Measurements from ENCODE around the gene C20orf204. TPM values are rescaled to one million over a fixed set of nuclear protein-coding genes. Genes with fewer than 3 reads are reported as not detected.

The C20orf204 gene
- total RNA-seq, 4 donors from 2014 or later = 0.40 to 1.6 (median 0.58) TPM; not detected in 1

DNA sequence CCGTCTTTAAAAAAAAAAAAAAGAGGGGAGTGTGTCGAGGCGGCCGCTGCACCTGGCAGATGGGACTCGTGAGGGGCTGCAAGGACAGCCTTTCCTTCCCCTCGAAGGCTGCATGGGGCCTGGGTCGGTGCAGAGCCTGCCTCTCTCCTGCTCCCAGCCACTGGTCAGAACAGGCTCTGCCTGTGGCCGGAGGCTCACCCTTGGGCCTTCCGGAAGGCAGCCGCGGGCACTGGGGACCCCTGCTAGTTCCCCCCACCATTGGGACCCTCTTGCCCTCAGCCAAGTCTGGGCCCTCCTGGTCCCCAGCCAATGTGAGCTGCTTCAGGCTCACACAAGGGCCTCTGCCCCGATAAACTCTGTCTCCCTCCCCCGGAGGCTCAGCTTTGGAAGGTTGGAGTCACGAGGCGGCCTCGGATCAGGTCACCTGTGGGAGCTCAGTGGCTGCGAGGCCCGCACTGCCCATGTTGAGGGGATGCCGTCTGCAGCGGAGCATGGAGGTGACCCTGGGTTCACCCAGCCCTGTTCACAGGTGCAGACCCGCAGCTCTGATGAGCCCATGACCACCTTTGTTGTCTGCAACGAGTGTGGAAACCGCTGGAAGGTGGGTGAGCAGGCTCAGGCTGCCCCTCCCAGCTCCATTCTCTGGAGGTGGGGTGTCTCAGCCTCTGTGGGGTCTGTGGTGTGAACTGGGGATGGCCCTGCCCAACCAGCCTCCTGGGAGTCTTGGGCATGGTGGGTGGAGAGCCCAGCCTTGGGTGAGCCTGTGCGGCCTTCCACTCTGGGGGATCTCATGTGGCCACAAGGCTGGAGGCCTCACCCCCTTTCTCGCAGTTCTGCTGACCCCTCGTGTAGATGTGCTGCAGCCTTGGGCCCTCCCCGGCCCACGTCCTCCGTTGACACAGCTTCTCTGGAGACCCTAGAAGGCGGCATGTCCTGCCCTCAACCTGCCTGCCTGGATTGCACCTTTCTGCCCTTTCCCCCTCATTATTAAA is 35.7 kb downstream of the C20orf204 start:
- no peak overlapping the region for H3K27ac ChIP-seq
- H3K27me3 ChIP-seq = no peaks in the 10 kb centered on the region
- ATAC-seq = no peak
- TF ChIP-seq, protein P1, sequence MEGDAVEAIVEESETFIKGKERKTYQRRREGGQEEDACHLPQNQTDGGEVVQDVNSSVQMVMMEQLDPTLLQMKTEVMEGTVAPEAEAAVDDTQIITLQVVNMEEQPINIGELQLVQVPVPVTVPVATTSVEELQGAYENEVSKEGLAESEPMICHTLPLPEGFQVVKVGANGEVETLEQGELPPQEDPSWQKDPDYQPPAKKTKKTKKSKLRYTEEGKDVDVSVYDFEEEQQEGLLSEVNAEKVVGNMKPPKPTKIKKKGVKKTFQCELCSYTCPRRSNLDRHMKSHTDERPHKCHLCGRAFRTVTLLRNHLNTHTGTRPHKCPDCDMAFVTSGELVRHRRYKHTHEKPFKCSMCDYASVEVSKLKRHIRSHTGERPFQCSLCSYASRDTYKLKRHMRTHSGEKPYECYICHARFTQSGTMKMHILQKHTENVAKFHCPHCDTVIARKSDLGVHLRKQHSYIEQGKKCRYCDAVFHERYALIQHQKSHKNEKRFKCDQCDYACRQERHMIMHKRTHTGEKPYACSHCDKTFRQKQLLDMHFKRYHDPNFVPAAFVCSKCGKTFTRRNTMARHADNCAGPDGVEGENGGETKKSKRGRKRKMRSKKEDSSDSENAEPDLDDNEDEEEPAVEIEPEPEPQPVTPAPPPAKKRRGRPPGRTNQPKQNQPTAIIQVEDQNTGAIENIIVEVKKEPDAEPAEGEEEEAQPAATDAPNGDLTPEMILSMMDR (IDR thresholded peaks at IDR 0.05) = no peak
- peaks cover 0 to 61% of the 10 kb centered on the region in 2 donors for H3K36me3 ChIP-seq
- no peak overlapping the region for H3K4me3 ChIP-seq
- peaks cover 0 to 6% (median 0%) of the 10 kb centered on the region in 3 donors for H3K4me1 ChIP-seq
- WGBS, 2 donors (ENCODE audit: low coverage in 1 of 2) = 78 to 80% methylated on average over 10 to 15 of the region's 30 CpGs
- H3K9me3 ChIP-seq = no peaks in the 10 kb centered on the region

DNA sequence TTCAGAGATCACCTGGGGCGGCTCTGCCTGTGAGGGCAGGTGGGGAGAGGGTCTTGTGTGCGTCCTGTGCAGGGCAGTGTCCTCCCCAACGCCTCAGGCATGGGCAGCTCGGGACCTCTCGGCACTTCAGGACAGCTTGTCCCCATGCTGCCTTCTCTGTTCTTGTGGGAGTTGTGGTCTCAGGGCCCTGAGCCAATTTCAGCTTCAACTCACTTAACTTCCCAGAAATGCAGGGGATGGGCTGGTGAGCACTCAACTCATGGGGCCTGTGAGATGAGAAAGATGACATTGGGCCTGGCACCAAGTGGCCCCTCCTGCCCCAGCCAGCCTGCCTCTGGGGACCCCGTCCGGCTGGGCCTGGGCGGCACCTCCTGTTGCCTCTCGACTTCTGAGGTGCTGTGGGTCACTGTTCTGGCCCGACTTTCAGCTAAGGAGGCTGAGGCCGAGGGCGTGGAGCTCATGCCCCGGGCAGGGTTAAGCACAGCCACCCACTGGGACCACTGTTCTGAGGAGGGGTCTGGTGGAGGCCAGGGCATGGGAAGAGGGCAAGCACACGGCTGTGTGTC is 36.6 kb downstream of the C20orf204 start:
- no CpG with 5 or more reads among the region's 14 CpGs for WGBS, 2 donors (ENCODE audit: low coverage in 1 of 2)
- Histone ChIP-seq H3K4me1 (peaks cover 0 to 6% (median 0%) of the 10 kb centered on the region in 3 donors), H3K9me3 (no peaks in the 10 kb centered on the region), H3K36me3 (peaks cover 0 to 61% of the 10 kb centered on the region in 2 donors), H3K27me3 (no peaks in the 10 kb centered on the region), H3K4me3 (no peak overlapping the region), H3K27ac (no peak overlapping the region)
- no peak for ATAC-seq
- TF ChIP-seq, protein P1 (IDR thresholded peaks at IDR 0.05) = no peak
- TF ChIP-seq POLR2A (IDR thresholded peaks at IDR 0.05) (no peak), POLR2AphosphoS5 (IDR thresholded peaks at IDR 0.05) (no peak), EP300 (IDR thresholded peaks at IDR 0.05) (no peak)

DNA sequence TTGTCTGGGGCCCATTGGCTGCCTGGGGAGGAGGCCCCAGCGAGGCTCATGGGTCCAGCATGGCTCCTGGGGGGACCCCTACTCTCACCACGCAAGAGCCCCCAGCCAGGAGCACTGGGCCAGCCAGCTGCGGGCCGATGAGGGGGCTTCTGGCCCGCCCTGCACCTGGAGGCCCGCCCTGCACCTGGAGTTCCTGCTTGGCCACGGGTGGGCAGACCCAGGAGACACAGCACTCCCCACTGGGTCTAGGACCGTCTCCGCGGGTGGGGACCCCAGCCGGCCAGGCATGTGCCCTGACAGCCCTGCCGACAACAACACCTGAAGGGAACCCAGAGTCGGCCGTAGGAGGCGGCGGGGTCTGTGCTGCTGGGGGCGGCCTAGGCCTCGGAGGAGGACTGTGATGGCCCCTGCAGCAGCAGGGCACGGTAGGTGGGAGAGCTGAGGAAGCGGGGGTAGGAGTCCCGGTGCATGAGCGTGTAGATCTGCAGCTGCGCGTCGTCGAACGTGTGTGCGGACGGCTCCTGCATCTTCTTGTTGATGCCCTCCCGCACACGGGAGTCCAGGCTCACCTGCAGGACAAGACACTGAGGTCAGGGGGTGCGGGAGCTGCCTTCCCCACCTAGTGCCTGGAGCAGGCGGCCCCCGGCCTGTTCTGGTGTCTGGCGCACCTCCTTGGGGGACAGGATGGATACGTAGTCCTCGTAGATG is 37.6 kb downstream of the C20orf204 start:
- H3K36me3 ChIP-seq = peaks cover 0 to 56% of the 10 kb centered on the region in 2 donors
- H3K9me3 ChIP-seq = no peaks in the 10 kb centered on the region
- no peak for ATAC-seq
- 80% methylated on average over 1 of the region's 37 CpGs; no CpG with 5 or more reads in 1 of the 2 donors for WGBS, 2 donors (ENCODE audit: low coverage in 1 of 2)
- no peaks in the 10 kb centered on the region for H3K27me3 ChIP-seq
- no peak overlapping the region for H3K27ac ChIP-seq
- H3K4me3 ChIP-seq = no peak overlapping the region
- H3K4me1 ChIP-seq = peaks cover 0 to 12% (median 8%) of the 10 kb centered on the region in 3 donors
- TF ChIP-seq POLR2AphosphoS5 (IDR thresholded peaks at IDR 0.05) (no peak), EP300 (IDR thresholded peaks at IDR 0.05) (no peak), POLR2A (IDR thresholded peaks at IDR 0.05) (no peak)
- TF ChIP-seq, protein P1 (IDR thresholded peaks at IDR 0.05) = no peak

DNA sequence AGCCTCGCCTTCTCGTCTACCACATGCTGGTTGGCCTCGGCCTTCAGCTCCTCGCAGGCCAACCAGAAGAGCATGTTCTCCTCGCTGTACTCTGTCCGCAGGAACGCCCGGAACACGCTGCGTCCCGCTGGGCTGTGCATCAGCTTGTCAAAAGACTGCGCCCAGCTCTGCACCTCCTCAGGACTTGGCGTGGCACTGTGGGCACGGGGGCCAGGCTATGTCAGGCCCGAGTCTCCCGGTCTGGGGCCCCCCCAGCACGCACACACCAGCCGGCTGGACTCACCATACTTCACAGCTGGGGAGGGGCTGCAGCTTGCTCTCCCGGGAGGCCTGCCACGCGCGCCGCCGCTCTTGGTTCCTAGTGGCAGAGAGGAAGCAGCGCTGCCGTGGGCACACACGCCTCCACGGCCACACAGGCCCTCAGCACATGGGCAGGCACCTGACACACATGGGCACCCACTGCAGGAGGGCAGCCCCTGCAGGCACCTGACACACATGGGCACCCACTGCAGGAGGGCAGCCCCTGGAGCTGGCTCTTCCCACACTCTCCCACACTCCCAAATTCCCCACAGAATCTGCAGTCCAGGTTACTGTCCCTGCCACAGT is 38.3 kb downstream of the C20orf204 start:
- Histone ChIP-seq H3K27me3 (no peaks in the 10 kb centered on the region), H3K4me1 (peaks cover 0 to 19% (median 14%) of the 10 kb centered on the region in 3 donors), H3K27ac (no peak overlapping the region), H3K36me3 (peaks cover 0 to 56% of the 10 kb centered on the region in 2 donors), H3K4me3 (no peak overlapping the region), H3K9me3 (no peaks in the 10 kb centered on the region)
- WGBS, 2 donors (ENCODE audit: low coverage in 1 of 2) = no CpG with 5 or more reads among the region's 28 CpGs
- ATAC-seq = no peak
- TF ChIP-seq EP300 (IDR thresholded peaks at IDR 0.05) (no peak), POLR2A (IDR thresholded peaks at IDR 0.05) (no peak), POLR2AphosphoS5 (IDR thresholded peaks at IDR 0.05) (no peak)
- TF ChIP-seq, protein P1 (IDR thresholded peaks at IDR 0.05) = no peak
